Glomerular visceral epithelial cell (primary cell): ENCODE data around the gene B4GALNT3.
A peak's percentile ranks its signal among the peaks of the same experiment; 100 is the strongest.

Source experiments
- DNase-seq: peaks from one replicate; pipeline ENCODE4 v3.0.0-alpha.2; 2016; ENCODE audit errors: extremely low spot score

The B4GALNT3 gene

DNA sequence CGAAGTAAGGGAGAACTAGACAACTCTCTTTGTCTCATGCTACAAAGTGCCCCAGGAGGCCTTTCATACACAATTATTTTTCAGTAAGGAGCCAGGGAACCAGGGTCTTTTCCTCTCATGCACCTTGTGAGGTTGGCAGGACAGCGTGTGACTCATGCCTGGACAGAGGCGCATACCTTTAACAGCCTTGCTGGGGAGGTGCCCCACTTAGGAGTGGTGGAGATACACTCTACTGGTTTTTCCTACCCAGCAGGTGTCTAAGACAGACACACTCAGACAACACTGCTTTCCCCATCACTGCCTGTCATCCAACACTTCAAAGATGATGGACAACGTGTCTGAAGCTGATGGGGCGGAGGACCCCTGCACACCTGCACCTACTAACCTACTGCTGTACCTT, 49.1 kb downstream of the B4GALNT3 start:
- peak; percentile 15 for DNase-seq

DNA sequence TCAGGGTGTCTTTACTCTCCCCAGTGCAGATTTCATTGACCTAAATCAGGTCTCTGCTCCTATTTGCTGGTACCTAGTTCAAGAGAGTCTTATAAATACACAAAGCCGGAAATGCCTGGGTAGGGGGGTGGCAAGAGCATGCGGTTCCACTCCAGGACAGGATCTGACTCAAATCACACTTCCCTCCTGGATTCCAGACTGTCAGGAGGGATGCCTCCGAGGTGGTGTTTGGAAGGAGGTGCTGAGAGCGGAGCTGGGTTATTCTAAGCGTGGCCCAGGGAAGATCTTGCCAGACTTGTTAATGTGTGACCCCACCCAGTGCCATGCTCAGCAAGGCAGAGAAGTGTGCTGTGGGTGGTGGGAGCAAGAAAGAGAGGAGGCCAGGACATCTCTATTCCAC, 49.8 kb downstream of the B4GALNT3 start:
- peak; percentile 38 for DNase-seq

DNA sequence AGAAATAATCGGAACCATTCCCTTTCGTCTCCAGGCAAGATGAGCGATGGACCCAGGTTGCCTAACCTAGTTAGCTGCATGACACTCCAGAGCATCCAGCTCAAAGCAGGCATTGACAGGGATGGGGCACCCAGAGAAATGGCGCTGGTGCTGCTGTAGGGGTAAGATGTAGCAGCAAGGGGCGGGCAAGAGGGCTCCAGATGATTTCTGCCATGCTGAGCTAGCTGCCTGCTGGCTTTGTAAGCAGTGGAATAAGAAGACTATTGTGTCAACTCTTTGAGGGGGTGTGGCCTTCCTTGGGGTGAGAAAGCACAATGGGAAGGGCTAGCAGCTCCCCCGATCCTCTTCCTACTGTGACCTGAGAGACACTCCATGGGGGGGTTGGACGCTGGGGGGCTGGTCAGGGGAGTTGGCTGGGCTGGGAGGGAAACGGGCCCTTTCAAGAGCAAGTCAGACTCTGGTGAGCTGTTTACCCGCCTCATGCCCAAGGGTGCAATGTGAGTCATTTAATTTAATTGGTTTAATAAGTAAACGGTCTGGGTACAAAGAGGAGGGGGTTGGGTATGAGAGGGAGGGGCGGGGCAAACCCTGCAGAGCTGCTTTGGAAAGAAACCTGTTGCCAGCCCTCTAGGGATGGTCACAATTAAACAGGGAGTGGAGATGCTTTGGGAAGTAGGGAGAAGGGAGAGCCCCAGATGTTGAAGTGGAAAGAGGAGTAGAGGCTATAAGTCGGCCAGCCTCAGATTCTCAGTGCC, 50.5 kb downstream of the B4GALNT3 start:
- DNase-seq, result peak; percentile 34

DNA sequence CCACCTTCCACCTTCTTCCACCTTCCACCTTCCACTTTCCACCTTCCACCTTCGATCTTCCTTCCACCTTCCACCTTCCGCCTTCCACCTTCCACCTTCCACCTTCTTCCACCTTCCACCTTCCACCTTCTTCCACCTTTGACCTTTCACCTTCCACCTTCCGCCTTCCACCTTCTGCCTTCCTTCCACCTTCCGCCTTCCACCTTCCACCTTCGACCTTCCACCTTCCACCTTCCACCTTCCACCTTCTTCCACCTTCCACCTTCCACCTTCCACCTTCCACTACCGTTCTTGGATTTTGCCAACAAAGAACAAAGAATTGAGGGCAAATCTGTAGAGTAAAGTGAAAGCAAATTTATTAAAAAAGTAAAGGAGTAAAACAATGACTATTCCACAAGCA, 53.2 kb downstream of the B4GALNT3 start:
- no peak for DNase-seq

DNA sequence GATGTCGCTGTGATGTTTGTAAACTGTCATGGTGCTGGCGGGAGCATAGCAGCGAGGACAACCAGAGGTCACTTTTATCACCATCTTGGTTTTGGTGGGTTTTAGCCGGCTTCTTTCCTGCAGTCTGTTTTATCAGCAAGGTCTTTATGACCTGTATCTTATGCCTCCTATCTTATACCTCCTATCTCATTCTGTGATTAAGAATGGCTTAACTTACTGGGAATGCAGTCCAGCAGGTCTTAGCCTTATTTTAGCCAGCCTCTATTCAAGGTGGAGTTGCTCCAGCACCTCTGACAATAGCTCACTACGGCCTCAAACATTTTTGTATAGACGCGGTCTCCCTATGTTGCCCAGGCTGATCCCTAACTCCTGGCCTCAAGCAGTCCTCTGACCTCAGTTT, 53.7 kb downstream of the B4GALNT3 start:
- DNase-seq, result no peak

DNA sequence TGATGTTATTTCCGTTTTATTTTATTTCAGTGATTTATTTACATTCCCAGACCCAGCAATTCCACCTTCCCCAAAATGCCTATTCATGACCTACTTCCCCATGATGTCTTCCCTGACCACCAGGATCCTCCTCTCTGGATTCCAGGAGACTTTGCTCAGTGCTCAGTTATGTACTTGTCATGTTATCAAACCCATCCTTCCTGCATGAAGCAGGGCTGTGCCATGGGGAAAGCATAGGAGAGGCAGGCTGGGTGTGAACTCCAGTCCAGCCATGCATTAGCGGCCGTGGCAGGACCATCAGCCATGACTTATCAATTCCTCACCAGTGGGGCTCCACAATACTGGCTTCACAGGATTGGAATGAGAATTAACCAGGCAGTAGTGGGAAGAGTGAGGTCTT, 57.8 kb downstream of the B4GALNT3 start:
- DNase-seq, result no peak

DNA sequence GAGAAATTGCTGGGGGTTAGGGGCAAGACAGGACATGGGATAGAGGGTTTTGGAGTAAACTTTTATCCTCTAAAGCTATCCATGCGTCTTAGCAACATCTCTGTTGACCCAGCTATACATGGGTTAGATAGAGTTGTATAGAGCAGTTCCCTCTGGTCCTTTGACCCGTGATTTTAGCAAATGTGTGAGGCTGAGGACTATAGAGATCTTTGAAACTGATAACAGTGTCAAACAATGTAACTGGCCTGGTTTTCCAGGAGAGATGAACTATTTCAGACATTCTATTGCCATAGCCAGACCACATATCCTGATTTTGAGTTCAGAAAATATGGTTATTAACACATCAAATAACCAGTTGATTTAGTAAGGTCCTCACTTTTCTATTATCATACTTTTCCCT, 60.4 kb downstream of the B4GALNT3 start:
- no peak for DNase-seq

DNA sequence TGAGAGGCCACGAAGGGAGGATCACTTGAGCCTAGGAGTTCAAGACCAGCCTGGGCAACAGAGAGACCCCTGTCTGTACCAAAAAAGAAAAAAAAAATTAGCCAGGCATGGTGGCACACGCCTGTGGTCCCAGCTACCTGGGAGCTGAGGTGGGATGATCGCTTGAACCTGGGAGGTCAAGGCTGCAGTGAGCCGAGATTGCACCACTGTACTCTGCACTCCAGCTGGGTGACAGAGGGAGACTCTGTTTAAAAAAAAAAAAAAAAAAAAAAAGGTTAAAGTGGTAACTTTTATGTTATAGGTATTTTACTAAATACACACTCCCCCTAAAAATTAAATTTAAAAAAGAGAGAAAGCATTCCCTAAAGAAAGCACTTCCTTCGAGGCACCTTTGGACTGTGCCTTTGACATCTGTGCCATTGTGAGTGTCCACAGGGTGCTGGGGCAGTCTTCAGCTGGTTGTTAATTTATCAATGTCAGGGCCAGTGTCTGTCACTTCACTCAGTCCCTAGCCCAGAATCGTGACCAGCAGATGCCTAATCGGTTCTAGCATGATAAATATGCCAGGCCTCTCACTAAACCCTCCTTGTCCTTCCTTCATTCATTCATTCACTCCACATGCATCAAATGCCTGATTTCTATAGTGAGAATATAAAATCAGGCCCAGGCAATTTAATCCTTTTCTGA, 63.1 kb downstream of the B4GALNT3 start:
- DNase-seq, result no peak

DNA sequence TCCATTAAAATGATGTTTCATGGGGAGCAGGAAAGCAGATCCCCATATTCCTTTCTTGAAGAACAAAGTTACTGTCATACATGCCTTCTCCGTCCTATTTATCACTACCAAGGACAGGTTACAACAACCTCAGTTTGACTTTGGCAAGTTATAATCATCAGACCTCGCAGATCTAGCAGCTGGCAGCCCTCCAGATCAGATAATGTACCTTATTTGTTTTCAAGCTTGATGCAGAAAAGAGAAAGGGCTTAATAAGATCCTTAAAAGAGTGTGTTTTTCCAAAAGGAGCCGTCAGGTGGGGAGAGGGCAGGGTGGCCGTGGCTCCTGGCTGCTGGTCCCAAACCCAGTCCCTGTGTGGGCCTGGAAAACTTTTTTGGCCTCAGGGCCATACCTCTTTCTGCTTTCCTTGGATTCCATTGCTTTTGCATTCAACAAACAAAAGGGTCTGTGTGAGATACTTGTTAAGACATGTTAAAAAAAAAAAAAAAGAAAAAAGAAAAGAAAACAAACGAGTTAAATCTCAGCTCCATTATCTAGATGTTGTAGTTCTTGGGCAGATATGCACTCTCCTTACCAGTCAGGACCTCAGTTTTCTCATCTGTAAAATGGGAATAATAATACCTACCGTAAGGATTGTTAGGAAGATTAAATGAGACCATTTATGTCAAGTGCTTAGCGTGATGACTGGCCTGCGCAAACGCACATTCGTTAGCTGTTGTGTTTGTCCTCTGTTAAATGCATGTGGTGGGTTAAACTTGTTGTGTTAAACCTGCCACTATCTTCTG, 64.6 kb downstream of the B4GALNT3 start:
- no peak for DNase-seq

DNA sequence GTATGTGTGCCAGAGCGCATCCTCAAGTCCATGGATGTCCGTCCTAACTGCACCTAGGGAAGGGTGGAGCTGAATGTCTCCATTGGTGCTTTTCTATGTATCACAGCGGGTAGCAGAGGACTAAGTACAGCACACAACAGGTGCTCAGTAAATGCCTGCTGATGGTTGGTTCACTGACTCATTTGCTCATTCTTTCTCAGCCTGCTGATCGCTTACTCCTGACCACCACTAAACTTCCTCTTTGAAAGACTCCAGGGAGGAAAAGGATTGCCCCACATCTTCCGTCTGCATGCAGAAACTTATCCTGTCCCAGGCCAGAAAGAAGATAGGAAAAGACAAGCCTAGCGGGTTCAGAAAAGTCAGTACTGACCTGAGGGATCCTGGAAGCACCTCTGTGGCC, 66.3 kb downstream of the B4GALNT3 start:
- DNase-seq, result no peak

DNA sequence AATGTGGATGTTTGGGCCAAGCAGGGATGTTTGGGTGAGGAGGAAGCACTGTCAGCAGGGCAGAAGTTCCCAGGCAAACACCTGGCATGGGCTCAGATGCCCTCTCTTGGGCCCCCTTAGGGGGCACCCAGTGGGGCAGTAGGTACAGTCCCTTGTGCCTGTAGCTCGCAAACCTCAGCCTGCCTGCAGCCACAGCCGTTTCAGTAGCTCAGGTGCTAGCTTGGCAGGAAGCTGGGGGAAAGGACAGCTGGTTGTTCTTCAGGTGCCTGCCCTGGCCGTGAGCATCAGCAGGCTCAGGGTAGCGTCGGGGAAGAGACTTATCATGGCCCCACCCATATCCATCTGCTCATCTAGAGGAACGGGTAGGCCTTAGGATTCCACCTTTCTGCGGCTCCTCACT, 67.5 kb downstream of the B4GALNT3 start:
- DNase-seq, result no peak

DNA sequence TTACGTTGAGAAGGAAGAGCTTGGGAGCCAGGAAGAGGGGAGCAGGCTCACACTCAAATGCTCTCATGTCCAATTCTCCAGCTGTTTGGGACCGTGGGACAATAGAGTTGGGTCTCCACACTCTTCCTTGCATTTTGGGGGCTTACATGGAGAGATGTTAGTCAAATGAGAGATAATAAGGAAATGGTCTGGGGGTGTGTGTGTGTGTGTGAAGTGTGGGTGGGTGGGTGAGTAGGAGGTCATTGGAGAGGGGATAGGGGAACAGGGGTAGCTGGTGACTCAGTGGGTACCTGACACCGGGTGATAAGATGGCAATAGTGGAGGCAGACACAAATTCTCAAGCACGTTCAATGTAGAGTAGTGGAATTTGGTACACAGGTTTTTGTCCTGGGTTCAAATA, 68.0 kb downstream of the B4GALNT3 start:
- no peak for DNase-seq

DNA sequence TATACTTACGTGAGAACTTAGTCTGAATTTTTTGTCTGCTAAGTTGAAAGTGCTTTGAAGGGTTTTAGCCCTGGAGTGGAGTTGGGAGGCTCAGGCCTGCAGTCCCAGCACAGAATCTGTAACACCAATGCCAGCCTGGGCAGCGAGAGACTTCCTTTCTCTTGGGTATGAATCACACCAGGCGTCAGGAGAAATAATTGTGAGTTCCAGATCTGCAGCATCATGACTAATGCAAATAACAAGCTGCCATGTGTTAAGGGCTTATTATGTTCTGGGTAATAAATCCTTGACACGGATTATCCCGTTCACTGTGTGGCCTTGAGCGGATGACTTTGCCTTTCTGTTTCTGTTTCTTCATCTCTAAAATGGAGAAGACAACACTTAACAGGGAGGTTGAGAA, 70.6 kb downstream of the B4GALNT3 start:
- peak; percentile 29 for DNase-seq

DNA sequence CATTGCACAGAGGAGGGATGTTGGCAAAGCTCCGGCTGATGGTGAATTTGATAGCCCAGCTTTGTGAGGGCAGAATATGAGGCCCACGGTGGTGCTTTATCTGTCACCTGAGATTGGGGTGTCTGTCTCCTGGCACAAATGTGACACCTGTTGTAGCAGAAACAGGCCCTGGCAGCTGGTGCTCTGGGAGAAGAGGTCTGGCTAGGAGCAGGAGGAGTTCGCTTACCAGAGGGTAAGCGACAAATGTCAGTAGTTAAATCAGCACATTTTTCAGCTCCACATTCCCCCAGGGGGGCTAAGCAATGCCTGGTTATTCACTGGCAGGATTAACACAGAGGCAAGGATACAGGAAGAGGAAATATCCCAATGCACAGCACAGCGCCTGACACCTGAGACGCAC, 71.1 kb downstream of the B4GALNT3 start:
- no peak for DNase-seq

DNA sequence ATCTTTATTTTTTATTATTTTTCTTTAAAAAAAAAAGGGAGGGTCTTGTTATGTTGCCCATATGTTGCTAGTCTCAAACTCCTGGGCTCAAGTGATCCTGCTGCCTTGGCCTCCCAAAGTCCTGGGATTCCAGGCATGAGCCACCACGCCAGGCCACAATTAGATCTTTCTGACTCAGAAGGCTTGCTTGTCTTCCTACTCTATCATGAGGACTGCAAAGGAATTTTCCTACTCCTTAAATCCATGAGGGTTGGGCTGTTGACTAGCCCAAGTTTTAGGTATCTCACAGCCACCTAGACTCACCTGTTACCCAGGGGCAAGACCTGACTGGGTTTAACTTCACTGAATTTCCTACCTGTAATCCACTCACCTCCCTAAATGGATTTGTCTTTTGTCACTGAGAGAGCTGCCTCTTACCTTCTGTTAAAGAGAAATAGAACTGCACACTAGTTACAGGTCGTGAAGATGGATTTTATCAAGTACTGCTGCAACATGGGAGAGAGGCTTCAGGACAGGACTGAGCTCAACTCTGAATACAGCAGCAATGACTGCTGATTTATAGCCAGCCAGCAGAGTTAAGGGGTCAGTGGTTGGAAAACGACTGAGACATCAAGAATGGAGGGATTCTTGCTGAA, 72.3 kb downstream of the B4GALNT3 start:
- no peak for DNase-seq

DNA sequence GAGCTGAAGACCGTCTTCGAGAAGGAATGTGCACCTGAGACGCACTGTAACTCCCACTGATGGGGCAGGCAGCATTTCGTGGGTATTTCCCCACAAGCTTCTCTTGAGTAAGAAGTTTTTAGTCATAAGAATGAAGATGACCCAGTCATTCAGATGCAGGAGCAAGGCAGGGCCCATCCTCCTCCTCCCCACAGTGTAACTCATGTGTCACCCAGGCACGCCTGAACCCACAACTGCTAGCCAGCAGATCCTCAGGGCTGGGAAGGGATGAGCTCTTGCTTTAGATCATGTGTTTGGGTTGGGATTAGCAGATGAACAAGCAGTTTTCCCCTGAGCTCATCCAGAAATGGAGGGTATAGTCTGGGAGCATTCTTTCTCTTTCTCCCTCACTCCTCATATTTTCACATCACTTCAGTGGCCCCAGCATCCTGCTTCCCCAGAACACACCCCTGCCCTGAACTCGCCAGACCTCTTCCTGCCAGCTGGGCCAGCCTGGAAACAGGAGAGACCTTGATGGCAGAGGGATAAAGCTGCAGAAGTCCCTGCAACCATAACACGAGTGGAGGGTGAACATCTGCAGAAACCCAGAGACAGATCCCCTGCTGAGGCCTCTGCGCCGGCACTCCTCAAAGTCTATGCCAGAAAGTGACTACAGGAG, 73.3 kb downstream of the B4GALNT3 start:
- DNase-seq, result peak; percentile 46

DNA sequence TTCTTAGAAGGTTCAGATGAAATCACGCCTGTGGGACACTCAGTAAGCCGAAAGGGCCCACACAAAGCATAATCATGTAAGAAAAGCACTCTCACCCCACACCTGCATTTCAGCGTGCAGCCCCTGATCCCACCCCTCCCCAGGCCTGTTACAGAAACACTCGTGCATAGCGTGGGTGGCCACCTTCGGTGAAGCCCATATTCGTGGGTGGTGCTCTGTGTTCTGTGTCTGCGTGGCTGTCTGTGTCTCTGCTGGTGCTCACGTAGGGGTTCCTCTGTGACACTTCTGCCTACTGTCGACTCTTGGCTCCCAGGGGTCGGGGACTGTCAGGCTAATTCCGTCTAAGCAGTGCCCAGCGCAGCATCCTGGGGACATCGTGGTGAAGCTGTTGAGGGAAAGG, 74.0 kb downstream of the B4GALNT3 start:
- no peak for DNase-seq

DNA sequence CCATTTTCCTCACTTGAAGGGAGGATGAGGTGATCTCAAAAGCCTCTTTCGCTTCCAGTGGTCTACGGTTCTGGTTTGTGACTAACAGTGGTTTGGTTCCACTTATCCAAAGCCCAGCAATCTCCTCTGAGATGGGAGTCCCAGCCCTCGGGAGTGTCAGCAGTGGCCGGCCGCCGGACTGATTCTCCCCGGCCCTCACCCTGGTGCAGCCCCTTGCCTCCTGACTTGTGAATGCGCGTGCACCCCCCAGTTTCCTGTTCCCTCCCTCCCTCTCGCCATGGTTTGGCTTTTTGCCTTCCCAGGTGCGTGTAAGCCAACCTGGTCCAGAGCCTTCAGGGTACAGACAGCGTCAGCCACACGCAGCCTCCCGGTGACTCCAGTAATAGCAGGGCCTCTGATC, 74.5 kb downstream of the B4GALNT3 start:
- no peak for DNase-seq

DNA sequence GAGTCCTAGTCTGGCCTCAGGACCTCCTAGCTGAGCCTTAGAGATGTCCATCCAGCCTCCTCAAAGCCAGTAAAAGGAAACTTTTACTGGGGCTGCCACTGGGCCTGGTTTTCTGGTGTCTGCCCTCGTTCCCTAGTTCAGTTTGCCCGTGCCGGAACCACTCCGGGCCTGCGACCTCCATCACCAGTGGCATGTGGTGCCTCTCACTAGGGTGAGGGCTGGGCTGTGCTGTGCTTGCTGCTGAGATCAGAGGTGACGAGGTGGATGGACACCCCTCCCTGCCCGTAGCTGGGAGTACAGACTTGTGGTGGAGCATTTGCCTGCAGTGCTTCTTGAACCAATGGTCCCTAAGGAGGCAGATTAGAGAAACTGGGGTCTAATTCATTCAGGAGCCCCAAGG, 75.7 kb downstream of the B4GALNT3 start:
- DNase-seq, result no peak

DNA sequence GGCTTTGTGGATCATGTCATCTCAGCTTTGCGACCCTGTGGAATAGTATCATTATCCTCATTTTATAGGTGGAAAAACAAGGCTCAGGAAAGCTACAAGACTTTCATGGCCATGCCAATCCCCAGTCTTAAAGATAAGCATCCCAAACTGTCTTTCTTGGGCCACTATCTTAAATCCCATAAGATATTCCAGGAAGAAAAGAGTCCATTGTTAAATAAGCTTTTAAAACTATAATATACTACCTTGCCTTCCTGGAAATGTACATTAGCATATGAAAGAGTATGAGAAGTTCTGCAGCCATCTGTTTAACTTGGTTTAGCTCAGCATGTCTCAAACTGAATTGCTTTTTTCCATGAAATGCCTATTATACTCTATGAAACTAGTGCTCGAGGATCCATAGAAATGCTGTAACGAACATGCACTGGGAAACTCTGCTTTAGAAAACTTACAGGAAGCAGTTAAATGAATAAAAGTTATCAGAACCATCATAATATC, 77.1 kb downstream of the B4GALNT3 start:
- DNase-seq, result no peak

DNA sequence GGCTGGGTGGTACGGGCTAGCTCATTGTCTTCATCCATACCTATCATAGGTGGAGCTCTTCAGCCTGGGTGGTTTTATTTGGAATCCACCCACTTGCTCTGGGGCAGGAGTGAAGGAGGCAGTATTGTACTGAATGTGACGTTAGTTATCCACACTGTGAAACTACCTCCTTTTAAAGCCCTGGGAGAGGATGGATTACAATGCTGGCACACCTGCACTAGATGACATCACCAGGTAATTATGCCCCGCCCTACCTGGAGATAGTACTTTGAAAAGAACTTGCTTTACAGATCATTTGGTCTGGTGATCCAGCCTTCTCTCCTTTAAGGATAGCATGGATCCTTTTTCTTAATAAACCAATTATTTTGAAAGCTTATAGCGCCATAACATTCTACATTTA, 78.0 kb downstream of the B4GALNT3 start:
- no peak for DNase-seq
